SK-N-SH (cell line): ENCODE measurements around the gene FMN1. TPM values are rescaled to one million over a fixed set of nuclear protein-coding genes. Genes with fewer than 3 reads are reported as not detected.

Source experiments
- CTCF ChIA-PET: fragments of 300-600, 350-600 bp; formaldehyde crosslinking; extraction: SDS; loops from one replicate; lab custom pipeline; 2021; lab: Yijun Ruan, JAX
- POLR2A ChIA-PET: fragments of 350-600 bp; sonication (Branson Sonifier 250); formaldehyde crosslinking; extraction: SDS; loops from one replicate; lab custom pipeline; 2020; ENCODE audit warnings: antibody characterized with exemption, inconsistent platforms; lab: Yijun Ruan, JAX
- DNase-seq: peaks from one replicate; pipeline ENCODE4 v3.0.0; 2012
- H2AFZ ChIP-seq: fragments of 200-600 bp; sonication (generic); 2 replicates; pipeline ENCODE4 v1.8.1; 2016; ENCODE audit warnings: antibody characterized with exemption, mild to moderate bottlenecking, low read depth
- H3F3A ChIP-seq: fragments of 200-600 bp; sonication (generic); replicated peaks from 2 replicates; pipeline ENCODE3; 2016; ENCODE audit warnings: antibody characterized with exemption, mild to moderate bottlenecking; ENCODE audit not compliant: insufficient read depth
- H3K27ac ChIP-seq, 2 experiments: fragments of 200-500 bp in 1 of 2; fragments of 200-600 bp in 1 of 2; sonication (Bioruptor generic) in 1 of 2; sonication (generic), shearing (Covaris generic) in 1 of 2; 2 replicates each; pipeline versions ENCODE4 v1.5.1 to v1.6.1; 2014 to 2016; ENCODE audit warnings: low read depth in 2 of 2, inconsistent platforms in 1 of 2, low read length in 1 of 2, mild to moderate bottlenecking in 1 of 2, mixed read lengths in 1 of 2
- H3K27me3 ChIP-seq: fragments of 200-600 bp; sonication (generic), shearing (Covaris generic); 2 replicates; pipeline ENCODE4 v1.6.1; 2016; ENCODE audit warnings: mixed run types; ENCODE audit not compliant: insufficient read depth
- H3K36me3 ChIP-seq, 2 experiments: fragments of 200-500 bp in 1 of 2; fragments of 200-600 bp in 1 of 2; sonication (Bioruptor generic) in 1 of 2; sonication (generic) in 1 of 2; replicated peaks in 1 of 2; 2 replicates each; pipeline versions ENCODE3 to v1.5.1; 2014 to 2016; ENCODE audit warnings: low read length in 1 of 2, mild to moderate bottlenecking in 1 of 2; ENCODE audit not compliant: insufficient read depth in 2 of 2, control insufficient read depth in 1 of 2
- H3K4me1 ChIP-seq, 2 experiments: fragments of 200-500 bp in 1 of 2; fragments of 200-600 bp in 1 of 2; sonication (Bioruptor generic) in 1 of 2; sonication (generic), shearing (Covaris generic) in 1 of 2; 2 replicates each; pipeline versions ENCODE4 v1.5.1 to v1.6.1; 2014 to 2016; ENCODE audit warnings: low read depth in 1 of 2, low read length in 1 of 2, mixed run types in 1 of 2; ENCODE audit not compliant: insufficient read depth in 2 of 2, control insufficient read depth in 1 of 2
- H3K4me2 ChIP-seq: fragments of 200-600 bp; sonication (generic), shearing (Covaris generic); 2 replicates; pipeline ENCODE4 v1.6.1; 2017; ENCODE audit warnings: mixed run types
- H3K4me3 ChIP-seq, 2 experiments: fragments of 200-500 bp in 1 of 2; fragments of 200-600 bp in 1 of 2; sonication (Bioruptor generic) in 1 of 2; sonication (generic), shearing (Covaris generic) in 1 of 2; 2 replicates each; pipeline versions ENCODE4 v1.5.1 to v1.8.1; 2014 to 2016; ENCODE audit warnings: low read depth in 2 of 2, inconsistent platforms in 1 of 2, low read length in 1 of 2, mild to moderate bottlenecking in 1 of 2, mixed read lengths in 1 of 2, moderate library complexity in 1 of 2
- H3K79me2 ChIP-seq: fragments of 200-600 bp; sonication (generic); 2 replicates; pipeline ENCODE4 v1.8.1; 2017; ENCODE audit warnings: mild to moderate bottlenecking; ENCODE audit not compliant: insufficient read depth
- H3K9ac ChIP-seq: fragments of 200-600 bp; sonication (generic); 2 replicates; pipeline ENCODE4 v1.6.1; 2017; ENCODE audit warnings: mixed run types
- H3K9me2 ChIP-seq: fragments of 200-600 bp; sonication (generic); 2 replicates; pipeline ENCODE4 v1.6.1; 2017; ENCODE audit warnings: mixed run types
- H3K9me3 ChIP-seq: fragments of 200-600 bp; sonication (generic); 2 replicates; pipeline ENCODE4 v1.6.1; 2017; ENCODE audit warnings: mixed run types, mild to moderate bottlenecking, moderate library complexity
- H4K20me1 ChIP-seq: fragments of 200-600 bp; sonication (generic); 2 replicates; pipeline ENCODE4 v1.6.1; 2017; ENCODE audit warnings: mild to moderate bottlenecking, mixed run types; ENCODE audit not compliant: insufficient read depth
- CHD2 ChIP-seq: fragments of 150-350 bp; IDR thresholded peaks from 2 replicates; pipeline ENCODE4 v1.6.1; 2018; ENCODE audit warnings: low read length; ENCODE audit not compliant: partially characterized antibody
- EP300 ChIP-seq, 2 experiments: IDR thresholded peaks; 2 replicates each; pipeline versions ENCODE4 v1.4.0 to v1.6.1; 2012; ENCODE audit warnings: borderline replicate concordance in 1 of 2, low read depth in 1 of 2, low read length in 1 of 2
- FOXJ3 ChIP-seq: sonication (generic); formaldehyde crosslinking; IDR thresholded peaks from 2 replicates; pipeline ENCODE4 v1.5.1; 2020; ENCODE audit warnings: mild to moderate bottlenecking, missing genetic modification reagents
- FOXM1 ChIP-seq: IDR thresholded peaks from 2 replicates; pipeline ENCODE4 v1.4.0; 2012; ENCODE audit warnings: low read depth, mild to moderate bottlenecking
- GATA2 ChIP-seq: sonication (generic); formaldehyde crosslinking; IDR thresholded peaks from 2 replicates; pipeline ENCODE4 v1.5.0; 2020; ENCODE audit warnings: mild to moderate bottlenecking, missing genetic modification reagents
- MXI1 ChIP-seq: IDR thresholded peaks from 2 replicates; pipeline ENCODE4 v1.6.1; 2012; ENCODE audit warnings: mild to moderate bottlenecking, low read depth, low read length, improper control_type of control experiment
- NFIC ChIP-seq: IDR thresholded peaks from 2 replicates; pipeline ENCODE4 v1.4.0; 2012; ENCODE audit warnings: borderline replicate concordance
- NRF1 ChIP-seq: IDR thresholded peaks from 2 replicates; pipeline ENCODE4 v1.6.1; 2012; ENCODE audit warnings: low read depth, mild to moderate bottlenecking, low read length
- PBX3 ChIP-seq: IDR thresholded peaks from 2 replicates; pipeline ENCODE4; 2012
- POLR2AphosphoS5 ChIP-seq: IDR thresholded peaks from 2 replicates; pipeline ENCODE4 v1.6.1; 2012; ENCODE audit warnings: low read depth, low read length
- RAD21 ChIP-seq: IDR thresholded peaks from 2 replicates; pipeline ENCODE4 v1.6.1; 2012; ENCODE audit warnings: mild to moderate bottlenecking, low read length
- RCOR1 ChIP-seq: fragments of 150-350 bp; IDR thresholded peaks from 2 replicates; pipeline ENCODE4 v1.6.1; 2017; ENCODE audit warnings: antibody characterized with exemption, low read length
- REST ChIP-seq: IDR thresholded peaks from 2 replicates; pipeline ENCODE4 v1.6.1; 2012; ENCODE audit warnings: mild to moderate bottlenecking, low read depth, low read length, moderate library complexity
- SMC3 ChIP-seq: IDR thresholded peaks from 2 replicates; pipeline ENCODE4 v1.6.1; 2012; ENCODE audit warnings: low read depth, low read length, improper control_type of control experiment
- TAF1 ChIP-seq: IDR thresholded peaks from 2 replicates; pipeline ENCODE4 v1.6.1; 2012; ENCODE audit warnings: low read depth, mild to moderate bottlenecking, low read length, moderate library complexity, borderline replicate concordance
- TEAD4 ChIP-seq: IDR thresholded peaks from 2 replicates; pipeline ENCODE4 v1.4.0; 2012; ENCODE audit warnings: mild to moderate bottlenecking, borderline replicate concordance; ENCODE audit not compliant: insufficient read depth
- USF2 ChIP-seq: fragments of 150-350 bp; IDR thresholded peaks from 2 replicates; pipeline ENCODE4 v1.6.1; 2017; ENCODE audit warnings: antibody characterized with exemption, low read length, low read depth, borderline replicate concordance
- YY1 ChIP-seq: IDR thresholded peaks from 2 replicates; pipeline ENCODE4 v1.4.0; 2012; ENCODE audit warnings: low read depth, mild to moderate bottlenecking
- WGBS: methylation state at CpG from one replicate; pipeline ENCODE4 v1.1.6; 2017; ENCODE audit warnings: low lambda C conversion rate; 5-methylcytosine and 5-hydroxymethylcytosine counted together
- polyA plus RNA-seq, 3 experiments: library from polyadenylated mRNA; depleted of rRNA; stranded (reverse); fragments of >200 nt; gene quantifications; 2 replicates each; pipeline ENCODE4 v1.2.3, GENCODE V29; 2012

Gene FMN1
- polyA plus RNA-seq, 1 of the 3 experiments (the other 2 are of a cell fraction) = 9.1 TPM

- TF ChIP-seq REST (no peak), RCOR1 (no peak), POLR2AphosphoS5 (no peak), TAF1 (no peak), MXI1 (no peak), SMC3 (no peak), EP300 (IDR thresholded peaks at IDR 0.05; ENCODE audit: borderline replicate concordance in 1 of 2, low read depth in 1 of 2, low read length in 1 of 2) (no peak), TEAD4 (no peak), FOXJ3 (CRISPR knock-in tag) (no peak), RAD21 (no peak), YY1 (no peak)
- TF ChIP-seq, all 33 proteins: peak for 0
Measured at GRCh38 chr15:33057845-33058244, 136.7 kb downstream of the FMN1 start (continued).

GRCh38 chr15:33055962-33056361 lies 138.6 kb downstream of the FMN1 start:
- POLR2A ChIA-PET = no interaction called here
- Histone ChIP-seq H3K9me2 (no peaks in the 10 kb centered on the region), H2AFZ (no peak overlapping the region), H3F3A (peaks cover 23% of the 10 kb centered on the region), H3K4me2 (no peak overlapping the region), H3K79me2 (peaks cover 100% of the 10 kb centered on the region), H3K9ac (no peak overlapping the region), H3K9me3 (no peaks in the 10 kb centered on the region), H4K20me1 (peaks cover 47% of the 10 kb centered on the region), H3K27ac (peak overlapping the region; percentile 1 to 79; a peak in 3 of 4 replicates), H3K36me3 (peaks cover 8 to 44% of the 10 kb centered on the region in 2 experiments), H3K27me3 (no peaks in the 10 kb centered on the region), H3K4me3 (no peak overlapping the region), H3K4me1 (peaks cover 0 to 14% of the 10 kb centered on the region in 2 experiments; a peak in 3 of 4 replicates)
- TF ChIP-seq CHD2 (peak; percentile 32), TAF1 (no peak), REST (no peak), NRF1 (no peak), NFIC (no peak), GATA2 (peak; percentile 86), POLR2AphosphoS5 (no peak), RAD21 (peak; percentile 10; the same call in 1 of the 2 replicates), EP300 (IDR thresholded peaks at IDR 0.05; ENCODE audit: borderline replicate concordance in 1 of 2, low read depth in 1 of 2, low read length in 1 of 2) (peak in 1 of 2 experiments; percentile 87; a peak in 2 of 4 replicates), PBX3 (no peak), TEAD4 (no peak), USF2 (no peak), FOXM1 (no peak), RCOR1 (peak; percentile 64; the same call in 1 of the 2 replicates)
- CTCF ChIA-PET = interaction anchor here (0.6 to 1.1 kb wide), 4 partner anchors 8 to 396 kb away, joined by 3 to 7 read pairs (median 4); no protein-coding TSS in a partner anchor
- 57% methylated on average over 2 of the region's 2 CpGs for WGBS
- DNase-seq = peak; percentile 47
